GM12891 (cell line): ENCODE measurements around the gene RARB.

Source experiments
- PAX5 ChIP-seq: IDR thresholded peaks from 2 replicates; pipeline ENCODE4 v1.6.1; 2011; ENCODE audit warnings: low read length, moderate library complexity, mild to moderate bottlenecking; ENCODE audit not compliant: insufficient read depth, severe bottlenecking
- POLR2A ChIP-seq: IDR thresholded peaks from 2 replicates; pipeline ENCODE4 v1.6.1; 2011; ENCODE audit warnings: low read depth, low read length, control low read depth
- POLR2AphosphoS5 ChIP-seq: IDR thresholded peaks from 2 replicates; pipeline ENCODE4 v1.6.1; 2011; ENCODE audit warnings: low read depth, low read length, control low read depth
- SPI1 ChIP-seq: IDR thresholded peaks from 2 replicates; pipeline ENCODE4 v1.6.1; 2011; ENCODE audit warnings: low read depth, low read length, control low read depth
- TAF1 ChIP-seq: IDR thresholded peaks from 2 replicates; pipeline ENCODE4 v1.6.1; 2011; ENCODE audit warnings: low read depth, low read length, control low read depth

GRCh38 chr3:25442486-25442885 lies 14.4 kb downstream of the RARB start:
- TF ChIP-seq POLR2A, result no peak
- TF ChIP-seq SPI1, result no peak
- no peak for TF ChIP-seq POLR2AphosphoS5
- no peak for TF ChIP-seq TAF1
- TF ChIP-seq PAX5, result no peak
